ENCODE results near the gene SLC66A1. TPM values are rescaled to one million over a fixed set of nuclear protein-coding genes. Genes with fewer than 3 reads are reported as not detected.
A peak's percentile ranks its signal among the peaks of the same experiment; 100 is the strongest.

SLC66A1 gene
- total and polyA plus RNA-seq, 2 donors (not counting 3 experiments of a cell fraction or from before 2014, with no cell fraction given): 15.3 to 32.6 TPM

- H3K9me1 ChIP-seq (replicated peaks; ENCODE audit: control insufficient read depth, extremely low read depth, insufficient read depth, low read length): no peaks in the 10 kb centered on the region
- H4K20me1 ChIP-seq (replicated peaks; ENCODE audit: control insufficient read depth, extremely low read depth, insufficient read depth, low read length): no peaks in the 10 kb centered on the region
- no peaks in the 10 kb centered on the region for H3K27me3 ChIP-seq (ENCODE audit: control insufficient read depth in 2 of 2, insufficient read depth in 2 of 2, low read length in 2 of 2)
- H3K9ac ChIP-seq (replicated peaks; ENCODE audit: extremely low read depth, insufficient read depth, low read length): peak overlapping the region; percentile 71
- peak overlapping the region; percentile 65 for H3K4me2 ChIP-seq (ENCODE audit: insufficient read depth, low read length)
- peak overlapping the region; percentile 73 for H2AFZ ChIP-seq (ENCODE audit: low read depth, low read length)
- peak; percentile 35 for FAIRE-seq
- no peak overlapping the region for H3K27ac ChIP-seq (ENCODE audit: insufficient read depth, low read depth, low read length)
- BruUV-seq (replicated peaks): no TSS peak
- POLR2A ChIA-PET: no interaction called here
- TF ChIP-seq GATA2 (IDR thresholded peaks at IDR 0.05; ENCODE audit: insufficient read depth, insufficient read length, low read depth, low read length): no peak
- TF ChIP-seq FOS (IDR thresholded peaks at IDR 0.05; ENCODE audit: borderline replicate concordance, insufficient read depth, low read length): no peak
- no peak for TF ChIP-seq MYC (IDR thresholded peaks at IDR 0.05; ENCODE audit: low read depth, low read length)
- no peak for TF ChIP-seq JUN (IDR thresholded peaks at IDR 0.05; ENCODE audit: borderline replicate concordance, insufficient read depth, insufficient read length, low read depth)
- TF ChIP-seq POLR2AphosphoS5 (IDR thresholded peaks at IDR 0.05; ENCODE audit: insufficient read depth, low read depth, low read length): no peak
- TF ChIP-seq MAX (IDR thresholded peaks at IDR 0.05; ENCODE audit: insufficient read depth, insufficient read length): no peak
- no peak for TF ChIP-seq EZH2 (IDR thresholded peaks at IDR 0.05; ENCODE audit: borderline replicate concordance, low read depth, low read length, severe bottlenecking)
- TF ChIP-seq CTCF (IDR thresholded peaks at IDR 0.05; ENCODE audit: extremely low read depth in 1 of 2, insufficient read depth in 1 of 2, low read depth in 1 of 2, low read length in 2 of 2): no peak
- no peak for TF ChIP-seq POLR2A (IDR thresholded peaks at IDR 0.05; ENCODE audit: low read depth, low read length)
- H3K4me3 ChIP-seq (replicated peaks in 1 of 3; ENCODE audit: insufficient read depth in 1 of 3, low read depth in 1 of 3, low read length in 3 of 3): peak overlapping the region; percentile 45 to 83 (median 69)
- no peaks in the 10 kb centered on the region for H3K9me3 ChIP-seq (replicated peaks; ENCODE audit: control insufficient read depth, insufficient read depth, low read length)
- no peak for DNase-seq (ENCODE audit: low read depth, low spot score)
- peaks cover 2 to 8% of the 10 kb centered on the region in 2 experiments for H3K36me3 ChIP-seq (ENCODE audit: control insufficient read depth in 2 of 2, extremely low read depth in 1 of 2, insufficient read depth in 2 of 2, low read length in 2 of 2)
- peaks cover 12% of the 10 kb centered on the region for H3K79me2 ChIP-seq (ENCODE audit: control insufficient read depth, insufficient read depth, low read length)
- intact Hi-C loops (cut with micrococcal nuclease): loop anchor here (5.0 kb wide), 1 partner anchor 1176 kb away; the partner anchor contains the start of gene CAMK2N1
- dilution Hi-C loops (cut with MboI; ENCODE audit: extremely low pct_ligation_motif_present, low sequenced_read_pairs): no loop called here
- H3K4me1 ChIP-seq (ENCODE audit: control insufficient read depth, extremely low read depth, insufficient read depth, low read length): peaks cover 21% of the 10 kb centered on the region
- CTCF ChIA-PET: interaction anchor here (0.7 to 1.9 kb wide), 2 partner anchors 59 to 343 kb away, joined by 3 to 7 read pairs; partner anchors contain the start of genes EMC1 and MRTO4
Measured at GRCh38 chr1:19310720-19311502, 1.2 kb upstream of the SLC66A1 start.

Measured in endothelial cell of umbilical vein (primary cell).